Stomach (tissue), 9 donors: ENCODE measurements around the gene KIAA0408. TPM values are rescaled to one million over a fixed set of nuclear protein-coding genes. Genes with fewer than 3 reads are reported as not detected.

Experiments used
- DNase-seq, 2 donors: peaks; one replicate each; pipeline versions ENCODE4 v3.0.0 to v3.0.0-alpha.2; 2013 to 2019
- H3K27ac ChIP-seq, 5 donors: fragments of 200-600 bp in 4 of 5; sonication (generic) in 4 of 5; one replicate each; pipeline ENCODE4 v1.5.1; 2013 to 2019; ENCODE audit warnings: mild to moderate bottlenecking in 1 of 5, moderate library complexity in 1 of 5
- H3K27me3 ChIP-seq, 3 donors: fragments of 200-600 bp; sonication (generic); one replicate each; pipeline ENCODE4 v1.5.1; 2017 to 2019; ENCODE audit warnings: mixed run types in 1 of 3
- H3K36me3 ChIP-seq, 4 donors: fragments of 200-600 bp; sonication (generic); 1 replicate in 3 of 4; 2 replicates in 1 of 4; pipeline ENCODE4 v1.5.1; 2016 to 2019
- H3K4me1 ChIP-seq, 4 donors: fragments of 200-600 bp; sonication (generic); one replicate each; pipeline ENCODE4 v1.5.1; 2016 to 2019
- H3K4me3 ChIP-seq, 4 donors: fragments of 200-600 bp; sonication (generic) in 3 of 4; one replicate each; pipeline ENCODE4 v1.5.1; 2016 to 2019; ENCODE audit warnings: mild to moderate bottlenecking in 1 of 4
- H3K9me3 ChIP-seq, 4 donors: fragments of 200-600 bp; sonication (generic); one replicate each; pipeline ENCODE4 v1.5.1; 2016 to 2019
- EP300 ChIP-seq: sonication (generic); formaldehyde crosslinking; IDR thresholded peaks from one replicate; pipeline ENCODE4 v1.6.1; 2017; ENCODE audit warnings: antibody characterized with exemption
- POLR2A ChIP-seq, 4 donors: fragments of 450-650 bp; IDR thresholded peaks; one replicate each; pipeline ENCODE4 v1.6.1; 2016; ENCODE audit warnings: antibody characterized with exemption in 4 of 4, control low read depth in 2 of 4, mild to moderate bottlenecking in 1 of 4, moderate library complexity in 1 of 4
- POLR2AphosphoS5 ChIP-seq, 3 donors: sonication (generic); formaldehyde crosslinking; IDR thresholded peaks; one replicate each; pipeline ENCODE4 v1.6.1; 2016; ENCODE audit warnings: antibody characterized with exemption in 3 of 3
- WGBS, 5 donors: extraction: QIAGEN DNeasy Blood & Tissue Kit in 3 of 5; methylation state at CpG; one replicate each; pipeline versions ENCODE4 v1.1.5 to v1.1.7; 2013 to 2018; 5-methylcytosine and 5-hydroxymethylcytosine counted together
- intact Hi-C: fragments of 100-400 bp; cut with DNase I; formaldehyde crosslinking; loops from one replicate; pipeline ENCODE4 v1.15.1; 2023; ENCODE audit warnings: low total_unique reads
- polyA plus RNA-seq, 3 donors: library from polyadenylated mRNA; stranded (reverse); fragments of 200-250 nt; gene quantifications; one replicate each; pipeline ENCODE4 v1.2.3, GENCODE V29; 2013
- total RNA-seq, 5 donors: library from RNA; depleted of rRNA; stranded (reverse); fragments of >200 nt; gene quantifications; one replicate each; pipeline versions ENCODE4 v1.1.0 to v1.2.3, GENCODE V29; 2014 to 2016
- TF ChIP-seq, protein P1 (sequence below), 7 experiments: fragments of 450-650 bp in 4 of 7; fragments of 200-600 bp in 3 of 7; sonication (generic) in 3 of 7; IDR thresholded peaks; one replicate each; pipeline ENCODE4 v1.5.1; 2016 to 2019; ENCODE audit warnings: antibody characterized with exemption in 7 of 7, control low read depth in 2 of 7, mild to moderate bottlenecking in 1 of 7
- donor health status: healthy with polysubstance abuse.
- donor health status: Bipolar disorder and iron deficiency.
- donor health status: healthy.

Gene KIAA0408
- total and polyA plus RNA-seq, 8 donors: 0.87 to 89.3 (median 6.4) TPM

DNA sequence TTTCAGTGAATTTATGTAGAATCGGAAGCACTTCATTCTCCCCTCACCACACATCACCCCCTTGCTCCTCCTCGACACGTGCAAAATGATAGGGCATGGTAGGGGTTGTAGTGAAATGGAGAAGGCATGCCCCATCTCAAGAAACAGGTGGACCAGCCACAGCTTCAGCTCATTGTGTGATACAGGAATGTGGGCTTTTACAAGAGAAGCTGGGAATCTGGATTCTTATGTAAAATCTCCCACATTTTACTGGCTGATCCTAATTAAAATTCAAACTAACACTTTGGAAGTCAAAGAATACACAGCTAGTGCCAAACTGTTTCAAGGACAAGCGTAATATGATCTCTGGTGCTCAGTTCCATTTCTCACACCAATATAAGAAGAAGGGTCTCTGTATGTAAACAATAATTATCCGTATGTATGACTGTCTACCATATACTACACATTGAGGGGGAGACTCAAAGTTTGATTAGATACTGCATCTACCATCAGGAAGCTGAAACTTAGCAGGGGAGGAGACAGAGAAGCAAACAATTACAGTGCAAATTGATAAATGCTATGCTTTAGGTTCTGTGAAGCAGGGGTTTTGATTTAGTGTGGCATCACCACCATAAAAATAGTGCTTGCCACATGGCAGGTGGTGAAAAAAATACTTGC lies 24.3 kb upstream of the KIAA0408 start:
- TF ChIP-seq POLR2A (IDR thresholded peaks at IDR 0.05) (no peak), POLR2AphosphoS5 (IDR thresholded peaks at IDR 0.05) (no peak), EP300 (no peak)
- TF ChIP-seq, protein P1, sequence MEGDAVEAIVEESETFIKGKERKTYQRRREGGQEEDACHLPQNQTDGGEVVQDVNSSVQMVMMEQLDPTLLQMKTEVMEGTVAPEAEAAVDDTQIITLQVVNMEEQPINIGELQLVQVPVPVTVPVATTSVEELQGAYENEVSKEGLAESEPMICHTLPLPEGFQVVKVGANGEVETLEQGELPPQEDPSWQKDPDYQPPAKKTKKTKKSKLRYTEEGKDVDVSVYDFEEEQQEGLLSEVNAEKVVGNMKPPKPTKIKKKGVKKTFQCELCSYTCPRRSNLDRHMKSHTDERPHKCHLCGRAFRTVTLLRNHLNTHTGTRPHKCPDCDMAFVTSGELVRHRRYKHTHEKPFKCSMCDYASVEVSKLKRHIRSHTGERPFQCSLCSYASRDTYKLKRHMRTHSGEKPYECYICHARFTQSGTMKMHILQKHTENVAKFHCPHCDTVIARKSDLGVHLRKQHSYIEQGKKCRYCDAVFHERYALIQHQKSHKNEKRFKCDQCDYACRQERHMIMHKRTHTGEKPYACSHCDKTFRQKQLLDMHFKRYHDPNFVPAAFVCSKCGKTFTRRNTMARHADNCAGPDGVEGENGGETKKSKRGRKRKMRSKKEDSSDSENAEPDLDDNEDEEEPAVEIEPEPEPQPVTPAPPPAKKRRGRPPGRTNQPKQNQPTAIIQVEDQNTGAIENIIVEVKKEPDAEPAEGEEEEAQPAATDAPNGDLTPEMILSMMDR (IDR thresholded peaks at IDR 0.05): no peak
- Histone ChIP-seq H3K27ac (no peak overlapping the region), H3K4me1 (peaks cover 0 to 18% (median 8%) of the 10 kb centered on the region in 4 donors), H3K27me3 (no peaks in the 10 kb centered on the region), H3K9me3 (no peaks in the 10 kb centered on the region), H3K36me3 (no peaks in the 10 kb centered on the region), H3K4me3 (no peak overlapping the region)
- 58 to 74% (median 70%) methylated on average over 5 of the region's 5 CpGs for WGBS, 5 donors
- no peak for DNase-seq
- intact Hi-C loops: no loop called here

DNA sequence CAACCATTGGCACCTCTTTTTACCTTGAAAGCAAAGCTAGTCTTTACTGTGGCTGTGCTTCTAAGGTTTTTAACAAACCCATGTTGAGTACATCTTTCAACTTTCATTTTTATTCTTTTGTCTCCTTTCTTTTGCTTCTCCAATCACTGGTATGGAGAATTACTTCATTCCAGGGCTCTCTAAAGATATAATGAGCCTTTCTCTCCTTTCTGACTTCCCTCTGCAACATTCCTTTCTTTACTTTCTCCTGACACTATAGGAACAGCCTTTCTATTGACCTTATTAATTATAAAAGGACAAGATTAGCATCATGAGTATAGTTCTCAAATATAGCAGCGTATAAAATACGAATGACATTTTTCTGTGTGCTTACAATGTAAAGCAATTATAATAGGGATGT lies 23.1 kb upstream of the KIAA0408 start:
- no peaks in the 10 kb centered on the region for H3K27me3 ChIP-seq
- H3K27ac ChIP-seq: no peak overlapping the region
- DNase-seq: no peak
- TF ChIP-seq POLR2AphosphoS5 (IDR thresholded peaks at IDR 0.05) (no peak), EP300 (no peak), POLR2A (IDR thresholded peaks at IDR 0.05) (no peak)
- TF ChIP-seq, protein P1 (IDR thresholded peaks at IDR 0.05): no peak
- intact Hi-C loops: no loop called here
- H3K36me3 ChIP-seq: no peaks in the 10 kb centered on the region
- WGBS, 5 donors: 90 to 95% (median 93%) methylated on average over 2 of the region's 2 CpGs
- peaks cover 0 to 23% (median 8%) of the 10 kb centered on the region in 4 donors for H3K4me1 ChIP-seq
- H3K9me3 ChIP-seq: no peaks in the 10 kb centered on the region
- H3K4me3 ChIP-seq: no peak overlapping the region

GRCh38 chr6:127481628-127482027 lies 22.4 kb upstream of the KIAA0408 start:
- Histone ChIP-seq H3K27ac (no peak overlapping the region), H3K36me3 (no peaks in the 10 kb centered on the region), H3K4me3 (no peak overlapping the region), H3K4me1 (peaks cover 0 to 23% (median 8%) of the 10 kb centered on the region in 4 donors), H3K9me3 (no peaks in the 10 kb centered on the region), H3K27me3 (no peaks in the 10 kb centered on the region)
- intact Hi-C loops: no loop called here
- DNase-seq: no peak
- TF ChIP-seq EP300: no peak
- no peak for TF ChIP-seq POLR2A (IDR thresholded peaks at IDR 0.05)
- TF ChIP-seq POLR2AphosphoS5 (IDR thresholded peaks at IDR 0.05): no peak
- TF ChIP-seq, protein P1 (IDR thresholded peaks at IDR 0.05): no peak
- 68 to 71% (median 70%) methylated on average over 4 of the region's 4 CpGs for WGBS, 5 donors

DNA sequence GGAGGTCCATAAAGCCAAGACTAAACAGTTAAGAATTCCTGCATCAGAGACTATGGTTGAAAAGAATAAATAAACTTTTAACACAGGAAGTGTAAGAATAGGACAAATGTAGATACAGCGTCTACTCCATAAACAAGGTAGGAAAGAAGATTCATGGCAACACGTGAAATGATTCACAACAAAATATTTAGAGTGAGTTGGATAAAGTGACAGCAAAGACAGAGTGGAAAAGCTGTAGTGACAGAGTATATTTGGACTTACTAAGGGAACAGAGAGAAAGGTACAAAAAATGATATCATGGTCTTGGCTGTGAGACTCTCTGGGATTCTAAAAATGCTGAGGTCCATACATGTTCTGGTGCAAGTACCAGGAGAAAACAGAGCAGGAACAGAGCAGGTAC lies 21.9 kb upstream of the KIAA0408 start:
- no peaks in the 10 kb centered on the region for H3K9me3 ChIP-seq
- DNase-seq: no peak
- no peak overlapping the region for H3K27ac ChIP-seq
- TF ChIP-seq POLR2AphosphoS5 (IDR thresholded peaks at IDR 0.05) (no peak), POLR2A (IDR thresholded peaks at IDR 0.05) (no peak), EP300 (no peak)
- TF ChIP-seq, protein P1 (IDR thresholded peaks at IDR 0.05): no peak
- no peaks in the 10 kb centered on the region for H3K36me3 ChIP-seq
- intact Hi-C loops: no loop called here
- no peak overlapping the region for H3K4me3 ChIP-seq
- peaks cover 0 to 23% (median 8%) of the 10 kb centered on the region in 4 donors for H3K4me1 ChIP-seq
- no peaks in the 10 kb centered on the region for H3K27me3 ChIP-seq
- WGBS, 5 donors: 70 to 80% (median 77%) methylated on average over 2 of the region's 2 CpGs
